GM12878 (cell line): Measurements from ENCODE around the gene ZBTB24. TPM values are rescaled to one million over a fixed set of nuclear protein-coding genes. Genes with fewer than 3 reads are reported as not detected.

Source experiments
- ATF7 ChIP-seq: fragments of 450-650 bp; IDR thresholded peaks from 2 replicates; pipeline ENCODE4 v1.6.1; 2016; ENCODE audit warnings: low read depth, mild to moderate bottlenecking
- CBX5 ChIP-seq: sonication (generic); IDR thresholded peaks from 2 replicates; pipeline ENCODE4 v1.6.1; 2016; ENCODE audit warnings: low read depth, moderate library complexity, mild to moderate bottlenecking, inconsistent platforms
- CHD2 ChIP-seq: IDR thresholded peaks from 2 replicates; pipeline ENCODE4 v1.6.1; 2011; ENCODE audit warnings: low read depth, low read length, improper control_type of control experiment, borderline replicate concordance
- CTCF ChIP-seq, 3 experiments: IDR thresholded peaks in 2 of 3; conservative IDR thresholded peaks in 1 of 3; 2 replicates each; pipeline ENCODE4 v1.5.1; 2011; ENCODE audit warnings: low read depth in 3 of 3, low read length in 3 of 3, mild to moderate bottlenecking in 3 of 3, control low read depth in 2 of 3, moderate library complexity in 2 of 3, inconsistent platforms in 1 of 3, mixed read lengths in 1 of 3; ENCODE audit not compliant: control insufficient read depth in 2 of 3, insufficient read depth in 1 of 3; ENCODE audit errors: extremely low read depth in 1 of 3
- E2F8 ChIP-seq: fragments of 450-650 bp; IDR thresholded peaks from 2 replicates; pipeline ENCODE4 v1.6.1; 2018; ENCODE audit warnings: mild to moderate bottlenecking, low read depth, moderate library complexity; ENCODE audit not compliant: partially characterized antibody
- ETV6 ChIP-seq, 2 experiments: fragments of 450-650 bp in 1 of 2; IDR thresholded peaks in 1 of 2; conservative IDR thresholded peaks in 1 of 2; 2 replicates each; pipeline ENCODE4 v1.6.1; 2014; ENCODE audit warnings: antibody characterized with exemption in 1 of 2, borderline replicate concordance in 1 of 2, low read depth in 1 of 2, mild to moderate bottlenecking in 1 of 2, moderate library complexity in 1 of 2
- FOXK2 ChIP-seq: fragments of 450-650 bp; IDR thresholded peaks from 2 replicates; pipeline ENCODE4 v1.6.1; 2017; ENCODE audit warnings: mild to moderate bottlenecking, moderate library complexity
- FOXM1 ChIP-seq: IDR thresholded peaks from 2 replicates; pipeline ENCODE4 v1.6.1; 2012; ENCODE audit warnings: low read depth, mild to moderate bottlenecking, inconsistent platforms, low read length, moderate library complexity
- HDAC6 ChIP-seq: fragments of 200-600 bp; sonication (generic); IDR thresholded peaks from one replicate; pipeline ENCODE4 v1.8.0; 2017; ENCODE audit warnings: antibody characterized with exemption; ENCODE audit not compliant: unreplicated experiment
- MEF2A ChIP-seq: IDR thresholded peaks from 2 replicates; pipeline ENCODE4 v1.6.1; 2011; ENCODE audit warnings: low read depth, mild to moderate bottlenecking, low read length, moderate library complexity; ENCODE audit not compliant: insufficient read depth
- MEF2B ChIP-seq: fragments of 450-650 bp; IDR thresholded peaks from 2 replicates; pipeline ENCODE4 v1.6.1; 2018; ENCODE audit warnings: mild to moderate bottlenecking, moderate library complexity; ENCODE audit not compliant: partially characterized antibody, poor library complexity, severe bottlenecking
- MYC ChIP-seq: IDR thresholded peaks from 2 replicates; pipeline ENCODE4 v1.6.1; 2011; ENCODE audit warnings: mild to moderate bottlenecking, low read length, moderate library complexity, inconsistent platforms; ENCODE audit not compliant: insufficient read depth, insufficient replicate concordance, insufficient read length, severe bottlenecking
- NFIC ChIP-seq: IDR thresholded peaks from 2 replicates; pipeline ENCODE4 v1.6.1; 2012; ENCODE audit warnings: low read depth, mild to moderate bottlenecking, inconsistent platforms, low read length, moderate library complexity
- NR2C2 ChIP-seq: IDR thresholded peaks from 2 replicates; pipeline ENCODE4 v1.6.1; 2011; ENCODE audit warnings: borderline replicate concordance, low read depth; ENCODE audit not compliant: control insufficient read depth, insufficient read length
- YBX1 ChIP-seq: fragments of 450-650 bp; IDR thresholded peaks from 2 replicates; pipeline ENCODE4 v1.6.1; 2016; ENCODE audit warnings: antibody characterized with exemption
- ZBTB4 ChIP-seq: fragments of 450-650 bp; formaldehyde crosslinking; IDR thresholded peaks from 2 replicates; pipeline ENCODE4 v1.4.0; 2022; ENCODE audit warnings: mild to moderate bottlenecking, moderate library complexity
- ZNF24 ChIP-seq: fragments of 450-650 bp; IDR thresholded peaks from 2 replicates; pipeline ENCODE4 v1.6.1; 2017; ENCODE audit warnings: antibody characterized with exemption, mild to moderate bottlenecking
- ZNF384 ChIP-seq: IDR thresholded peaks from 2 replicates; pipeline ENCODE4 v1.6.1; 2012; ENCODE audit warnings: low read depth, mild to moderate bottlenecking, low read length, improper control_type of control experiment, borderline replicate concordance
- ZZZ3 ChIP-seq: IDR thresholded peaks from 2 replicates; pipeline ENCODE4 v1.6.1; 2011; ENCODE audit warnings: low read depth; ENCODE audit not compliant: control insufficient read depth, insufficient read length
- polyA plus RNA-seq, 11 experiments: library from polyadenylated mRNA; depleted of rRNA in 4 of 11; unstranded in 6 of 11; stranded (reverse) in 5 of 11; fragments of >200 nt; fragmentation: Nextera tagmentation in 4 of 11; fragmentation: Illumina TruSeq in 1 of 11; extraction: Ambion mirVana in 4 of 11; extraction: Trizol in 1 of 11; gene quantifications; 1 replicate in 1 of 11; 2 replicates in 10 of 11; pipeline versions ENCODE4 v1.2.1 to v1.2.3, GENCODE V29; 2011 to 2016; ENCODE audit warnings: inconsistent platforms in 2 of 11, missing spikeins in 2 of 11, low read depth in 1 of 11
- total RNA-seq, 4 experiments: library from RNA; depleted of rRNA in 3 of 4; stranded (reverse); fragments of >200 nt in 3 of 4; fragmentation: Illumina TruSeq in 1 of 4; extraction: Trizol in 1 of 4; gene quantifications; 2 replicates each; pipeline versions ENCODE4 v1.2.1 to v1.2.3, GENCODE V29; 2013 to 2021

The ZBTB24 gene
- total and polyA plus RNA-seq, 10 of the 15 experiments (the other 5 are each of a cell fraction or from before 2014, with no cell fraction given) = 2.9 to 17.7 (median 8.5) TPM

- TF ChIP-seq ZZZ3 (no peak), E2F8 (no peak), ZNF384 (no peak), ZBTB4 (no peak), CHD2 (no peak), YBX1 (no peak), FOXM1 (no peak), FOXK2 (no peak), CTCF (IDR thresholded peaks at IDR 0.05 in 2 of 3, conservative IDR thresholded peaks at IDR 0.05 in 1 of 3; ENCODE audit: control insufficient read depth in 2 of 3, extremely low read depth in 1 of 3, insufficient read depth in 1 of 3, low read depth in 3 of 3, low read length in 3 of 3) (no peak), MEF2B (no peak), NR2C2 (no peak), HDAC6 (no peak), ETV6 (conservative IDR thresholded peaks at IDR 0.05 in 1 of 2, IDR thresholded peaks at IDR 0.05 in 1 of 2; ENCODE audit: borderline replicate concordance in 1 of 2, low read depth in 1 of 2) (no peak), MYC (no peak), MEF2A (no peak), CBX5 (no peak), NFIC (no peak), ZNF24 (no peak), ATF7 (peak; percentile 64)
These were observed 24.1 kb downstream of the ZBTB24 start (continued) for GRCh38 chr6:109458774-109459531.
